Body of pancreas (tissue), 4 donors: ENCODE data around the gene ULK4. TPM values are rescaled to one million over a fixed set of nuclear protein-coding genes. Genes with fewer than 3 reads are reported as not detected.

ENCODE experiments used
- ATAC-seq: fragments of 150-250 bp; one replicate; pipeline ENCODE4 v1.9.1; 2016
- DNase-seq, 4 donors: peaks; one replicate each; pipeline ENCODE4 v3.0.0-alpha.2; 2019
- H3K27ac ChIP-seq, 4 donors: fragments of 200-600 bp; sonication (generic); 1 replicate in 3 of 4; 2 replicates in 1 of 4; pipeline versions ENCODE4 v1.5.1 to v1.6.1; 2016 to 2019; ENCODE audit warnings: mild to moderate bottlenecking in 1 of 4, mixed read lengths in 1 of 4, moderate library complexity in 1 of 4
- H3K27me3 ChIP-seq, 2 donors: fragments of 200-600 bp; sonication (generic); one replicate each; pipeline ENCODE4 v1.6.0; 2016; ENCODE audit warnings: mild to moderate bottlenecking in 1 of 2
- H3K36me3 ChIP-seq, 2 donors: fragments of 200-600 bp; sonication (generic); replicated peaks in 1 of 2; 2 replicates each; pipeline ENCODE4 v1.5.1; 2016; ENCODE audit warnings: low read depth in 2 of 2; ENCODE audit not compliant: insufficient read depth in 1 of 2
- H3K4me1 ChIP-seq: fragments of 200-600 bp; sonication (generic); one replicate; pipeline ENCODE4 v1.6.0; 2016
- H3K4me3 ChIP-seq, 2 donors: fragments of 200-600 bp; sonication (generic); 1 replicate in 1 of 2; 2 replicates in 1 of 2; pipeline ENCODE4 v1.5.1; 2016 to 2019
- H3K9me3 ChIP-seq, 3 donors: fragments of 200-600 bp; sonication (generic); 1 replicate in 2 of 3; 2 replicates in 1 of 3; pipeline ENCODE4 v1.5.1; 2016
- POLR2A ChIP-seq, 3 donors: fragments of 450-650 bp; IDR thresholded peaks; one replicate each; pipeline ENCODE4 v1.6.1; 2016; ENCODE audit warnings: antibody characterized with exemption in 3 of 3, mild to moderate bottlenecking in 2 of 3
- whole genome bisulfite sequencing, 2 donors: methylation state at CpG; one replicate each; pipeline ENCODE4 v1.1.5; 2017; 5-methylcytosine and 5-hydroxymethylcytosine counted together
- intact Hi-C: fragments of 100-400 bp; cut with DNase I; formaldehyde crosslinking; loops from one replicate; pipeline ENCODE4 v1.15.1; 2023
- total RNA-seq, 2 donors: library from RNA; depleted of rRNA; stranded (reverse); fragments of >200 nt; gene quantifications; one replicate each; pipeline ENCODE4 v1.1.0, GENCODE V29; 2016
- TF ChIP-seq, protein P1 (sequence below), 7 experiments: fragments of 450-650 bp in 4 of 7; fragments of 200-600 bp in 3 of 7; sonication (generic) in 3 of 7; IDR thresholded peaks; one replicate each; pipeline ENCODE4 v1.5.1; 2016 to 2019; ENCODE audit warnings: antibody characterized with exemption in 7 of 7

The ULK4 gene
- total RNA-seq, 2 donors from 2014 or later: 7.3 to 12.5 TPM

GRCh38 chr3:41248525-41248924 lies 713.4 kb downstream of the ULK4 start:
- H3K4me1 ChIP-seq: peaks cover 6% of the 10 kb centered on the region
- intact Hi-C loops: no loop called here
- H3K27me3 ChIP-seq: no peaks in the 10 kb centered on the region
- peak in 2 of 4 donors; percentile 10 to 28 for DNase-seq
- no peak overlapping the region for H3K4me3 ChIP-seq
- 69 to 71% methylated on average over 3 of the region's 3 CpGs for WGBS, 2 donors
- ATAC-seq: peak; percentile 47
- no peaks in the 10 kb centered on the region for H3K9me3 ChIP-seq
- H3K36me3 ChIP-seq: no peaks in the 10 kb centered on the region
- H3K27ac ChIP-seq: peak overlapping the region in 2 of 4 donors; percentile 45 to 47
- TF ChIP-seq POLR2A (IDR thresholded peaks at IDR 0.05): no peak
- TF ChIP-seq, protein P1, sequence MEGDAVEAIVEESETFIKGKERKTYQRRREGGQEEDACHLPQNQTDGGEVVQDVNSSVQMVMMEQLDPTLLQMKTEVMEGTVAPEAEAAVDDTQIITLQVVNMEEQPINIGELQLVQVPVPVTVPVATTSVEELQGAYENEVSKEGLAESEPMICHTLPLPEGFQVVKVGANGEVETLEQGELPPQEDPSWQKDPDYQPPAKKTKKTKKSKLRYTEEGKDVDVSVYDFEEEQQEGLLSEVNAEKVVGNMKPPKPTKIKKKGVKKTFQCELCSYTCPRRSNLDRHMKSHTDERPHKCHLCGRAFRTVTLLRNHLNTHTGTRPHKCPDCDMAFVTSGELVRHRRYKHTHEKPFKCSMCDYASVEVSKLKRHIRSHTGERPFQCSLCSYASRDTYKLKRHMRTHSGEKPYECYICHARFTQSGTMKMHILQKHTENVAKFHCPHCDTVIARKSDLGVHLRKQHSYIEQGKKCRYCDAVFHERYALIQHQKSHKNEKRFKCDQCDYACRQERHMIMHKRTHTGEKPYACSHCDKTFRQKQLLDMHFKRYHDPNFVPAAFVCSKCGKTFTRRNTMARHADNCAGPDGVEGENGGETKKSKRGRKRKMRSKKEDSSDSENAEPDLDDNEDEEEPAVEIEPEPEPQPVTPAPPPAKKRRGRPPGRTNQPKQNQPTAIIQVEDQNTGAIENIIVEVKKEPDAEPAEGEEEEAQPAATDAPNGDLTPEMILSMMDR (IDR thresholded peaks at IDR 0.05): no peak

- Histone ChIP-seq H3K27me3 (no peaks in the 10 kb centered on the region), H3K36me3 (no peaks in the 10 kb centered on the region), H3K27ac (peak overlapping the region in 1 of 4 donors; percentile 47), H3K4me1 (peaks cover 6% of the 10 kb centered on the region), H3K9me3 (no peaks in the 10 kb centered on the region), H3K4me3 (no peak overlapping the region)
- TF ChIP-seq POLR2A (IDR thresholded peaks at IDR 0.05): no peak
- TF ChIP-seq, protein P1 (IDR thresholded peaks at IDR 0.05): no peak
- intact Hi-C loops: no loop called here
- no peak for ATAC-seq
- 81 to 87% methylated on average over 10 to 12 of the region's 12 CpGs for WGBS, 2 donors
- DNase-seq: no peak
These were observed 714.6 kb downstream of the ULK4 start for GRCh38 chr3:41247055-41248004.

- Histone ChIP-seq H3K9me3 (no peaks in the 10 kb centered on the region), H3K4me3 (no peak overlapping the region), H3K27ac (no peak overlapping the region), H3K4me1 (peaks cover 6% of the 10 kb centered on the region), H3K27me3 (no peaks in the 10 kb centered on the region), H3K36me3 (peaks cover 0 to 4% of the 10 kb centered on the region in 2 donors)
- TF ChIP-seq, protein P1 (IDR thresholded peaks at IDR 0.05): no peak
- TF ChIP-seq POLR2A (IDR thresholded peaks at IDR 0.05): no peak
- WGBS, 2 donors: 72 to 91% methylated on average over 5 to 6 of the region's 6 CpGs
- intact Hi-C loops: no loop called here
- ATAC-seq (no peak), DNase-seq (no peak)
These were observed 717.1 kb downstream of the ULK4 start for GRCh38 chr3:41244620-41245336.

GRCh38 chr3:41243183-41243582 lies 718.7 kb downstream of the ULK4 start:
- no peaks in the 10 kb centered on the region for H3K27me3 ChIP-seq
- intact Hi-C loops: no loop called here
- WGBS, 2 donors: 68 to 93% methylated on average over 2 of the region's 2 CpGs
- no peak overlapping the region for H3K27ac ChIP-seq
- H3K9me3 ChIP-seq: no peaks in the 10 kb centered on the region
- H3K36me3 ChIP-seq: peaks cover 2 to 15% of the 10 kb centered on the region in 2 donors
- no peak for ATAC-seq
- no peak overlapping the region for H3K4me3 ChIP-seq
- H3K4me1 ChIP-seq: peaks cover 3% of the 10 kb centered on the region
- TF ChIP-seq POLR2A (IDR thresholded peaks at IDR 0.05): no peak
- TF ChIP-seq, protein P1 (IDR thresholded peaks at IDR 0.05): no peak
- no peak for DNase-seq
